ENCODE measurements around the gene NFE2L2.
"Not testable (repeated sequence)": the region's sequence is repeated elsewhere in the genome, so short reads cannot be mapped to it uniquely, and the experiment has no call there.

The NFE2L2 gene

DNA sequence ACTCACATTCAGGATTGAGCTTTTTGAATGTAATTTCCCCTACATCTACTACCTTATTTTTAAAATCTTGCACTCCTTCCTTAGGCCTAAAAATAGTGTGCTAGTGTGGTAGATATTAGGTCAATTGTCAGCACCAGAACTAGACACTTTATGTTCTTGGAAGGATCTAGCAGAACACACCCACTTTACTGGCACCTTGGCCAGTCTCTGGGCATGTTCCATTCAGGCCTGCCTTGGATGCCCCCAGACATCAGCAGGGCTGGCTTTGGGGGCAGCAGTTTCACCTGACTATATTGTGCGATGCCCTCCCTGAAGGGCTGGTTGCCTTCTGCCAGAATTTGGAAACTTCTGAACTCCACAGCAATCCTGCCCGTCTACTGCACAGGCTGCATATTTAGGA lies 15.3 kb upstream of the NFE2L2 start:
- no peak for DNase-seq (ENCODE audit: low spot score)

DNA sequence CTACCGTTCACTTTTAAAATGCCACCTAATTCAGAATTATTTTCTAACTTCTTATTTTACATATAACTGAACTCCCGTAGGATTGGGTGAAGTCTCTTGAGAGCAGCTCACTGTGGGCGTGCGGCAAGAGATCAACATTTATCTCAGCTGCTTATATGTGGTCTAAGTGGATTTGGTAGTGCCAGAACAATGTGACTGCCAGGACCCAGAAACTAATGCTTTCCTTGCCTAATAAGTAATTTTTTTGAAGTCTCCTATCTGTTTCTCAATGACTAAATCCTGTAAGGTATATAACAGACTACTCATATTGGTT lies 11.2 kb upstream of the NFE2L2 start:
- no peak for DNase-seq (ENCODE audit: low spot score)

DNA sequence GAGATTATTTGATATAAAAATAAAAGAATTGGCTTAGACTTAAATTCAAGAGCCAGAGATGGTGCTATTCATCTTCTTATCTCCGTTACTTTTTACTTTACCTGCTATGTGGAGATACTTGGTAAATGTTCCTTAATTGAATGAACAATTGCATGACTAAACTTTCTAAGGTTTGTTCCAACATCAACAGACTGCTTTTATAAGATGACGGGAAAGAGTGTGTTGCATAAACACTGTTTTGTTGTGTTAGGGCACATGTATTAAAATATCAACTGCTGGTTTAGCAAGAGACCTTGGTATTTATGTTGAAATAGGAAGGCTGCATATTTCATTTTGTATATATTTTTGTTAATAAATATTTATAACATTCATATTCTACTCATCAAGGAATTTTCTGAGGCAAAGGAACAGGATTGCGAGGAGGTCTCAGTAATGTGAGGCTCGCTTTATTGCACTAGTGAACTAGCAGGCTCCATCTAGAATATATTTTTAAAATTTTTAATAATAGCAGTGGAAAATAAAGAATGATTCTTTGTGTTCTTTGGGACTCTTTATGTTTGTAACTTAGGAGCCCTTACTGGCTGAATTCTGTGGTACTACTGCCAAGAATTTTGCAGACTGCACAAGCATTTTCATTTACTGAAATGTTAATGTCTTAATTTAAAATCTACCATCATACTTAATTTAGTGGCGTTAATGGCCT lies 10.7 kb upstream of the NFE2L2 start:
- DNase-seq (ENCODE audit: low spot score): no peak

DNA sequence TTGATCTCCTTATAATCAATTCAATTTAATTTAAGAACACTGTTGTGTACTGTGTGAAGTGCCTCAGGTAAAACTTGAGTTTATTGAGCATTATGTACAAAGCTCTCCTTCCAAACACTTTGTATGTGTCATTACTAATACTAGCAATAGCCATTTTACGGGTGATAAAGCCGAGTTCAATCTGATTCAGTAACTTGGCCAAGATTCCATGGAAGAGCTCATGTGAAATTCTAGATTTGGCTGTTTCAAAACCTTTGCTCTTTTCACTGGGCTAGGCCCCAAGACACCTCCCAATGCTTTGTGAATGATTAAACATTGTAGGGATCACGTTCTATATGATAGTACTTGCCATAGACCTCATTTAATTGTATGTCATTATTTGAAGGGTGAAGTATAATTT lies 8.9 kb upstream of the NFE2L2 start:
- no peak for DNase-seq (ENCODE audit: low spot score)

DNA sequence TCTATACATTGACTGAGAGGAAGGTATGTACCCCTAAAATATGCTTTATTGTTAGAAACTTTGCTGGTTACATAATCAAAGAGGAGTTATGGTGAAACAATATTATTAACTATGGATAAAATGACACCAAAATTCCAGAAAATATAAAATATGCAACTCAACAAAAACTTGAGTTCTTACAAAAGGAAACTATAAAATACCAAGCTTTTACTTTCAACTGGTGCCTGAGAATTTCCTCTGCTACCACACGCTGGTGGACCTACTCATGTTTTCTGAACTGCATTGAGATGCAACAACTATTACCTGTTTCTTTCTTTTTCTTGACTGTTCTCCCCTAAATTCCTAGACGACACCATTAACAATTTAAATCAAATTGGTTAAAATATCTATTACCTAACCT lies 8.2 kb upstream of the NFE2L2 start:
- no peak for DNase-seq (ENCODE audit: low spot score)

GRCh38 chr2:177271981-177272666 lies 7.6 kb upstream of the NFE2L2 start:
- DNase-seq (ENCODE audit: low spot score): no peak

- peak; percentile 49 for DNase-seq (ENCODE audit: low spot score)
Measured at GRCh38 chr2:177270531-177270930, 6.0 kb upstream of the NFE2L2 start.

GRCh38 chr2:177268901-177269300 lies 4.4 kb upstream of the NFE2L2 start:
- DNase-seq (ENCODE audit: low spot score): no peak

DNA sequence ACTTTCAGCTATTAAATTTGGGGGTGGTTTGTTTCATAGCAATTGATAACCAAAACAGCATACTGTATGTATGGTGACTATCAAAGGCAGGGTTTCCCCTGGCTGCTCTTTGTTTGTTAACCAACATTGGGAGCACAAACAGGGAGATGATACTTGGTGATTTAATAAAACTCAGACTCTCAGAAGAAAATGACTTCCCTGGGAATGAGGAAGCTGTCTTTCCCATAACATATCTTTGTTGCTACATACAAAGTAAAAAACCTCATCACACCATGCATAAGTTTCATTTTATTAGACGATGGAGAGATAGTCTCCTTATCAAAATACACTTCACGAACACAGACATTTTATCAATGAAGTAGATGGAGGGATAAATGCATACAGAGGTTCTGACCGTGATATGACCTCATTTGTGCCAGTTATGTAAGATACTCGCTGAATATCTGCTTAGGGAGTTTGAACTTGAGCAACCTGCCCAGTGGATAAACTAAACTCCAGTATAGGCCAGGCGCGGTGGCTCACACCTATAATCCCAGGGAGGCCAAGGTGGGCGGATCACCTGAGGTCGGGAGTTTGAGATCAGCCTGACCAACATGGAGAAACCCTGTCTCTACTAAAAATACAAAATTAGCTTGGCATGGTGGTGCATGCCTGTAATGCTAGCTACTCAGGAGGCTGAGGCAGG lies 3.8 kb upstream of the NFE2L2 start:
- no peak for DNase-seq (ENCODE audit: low spot score)

GRCh38 chr2:177266955-177267354 lies 2.4 kb upstream of the NFE2L2 start:
- not testable (repeated sequence) for DNase-seq (ENCODE audit: low spot score)

DNA sequence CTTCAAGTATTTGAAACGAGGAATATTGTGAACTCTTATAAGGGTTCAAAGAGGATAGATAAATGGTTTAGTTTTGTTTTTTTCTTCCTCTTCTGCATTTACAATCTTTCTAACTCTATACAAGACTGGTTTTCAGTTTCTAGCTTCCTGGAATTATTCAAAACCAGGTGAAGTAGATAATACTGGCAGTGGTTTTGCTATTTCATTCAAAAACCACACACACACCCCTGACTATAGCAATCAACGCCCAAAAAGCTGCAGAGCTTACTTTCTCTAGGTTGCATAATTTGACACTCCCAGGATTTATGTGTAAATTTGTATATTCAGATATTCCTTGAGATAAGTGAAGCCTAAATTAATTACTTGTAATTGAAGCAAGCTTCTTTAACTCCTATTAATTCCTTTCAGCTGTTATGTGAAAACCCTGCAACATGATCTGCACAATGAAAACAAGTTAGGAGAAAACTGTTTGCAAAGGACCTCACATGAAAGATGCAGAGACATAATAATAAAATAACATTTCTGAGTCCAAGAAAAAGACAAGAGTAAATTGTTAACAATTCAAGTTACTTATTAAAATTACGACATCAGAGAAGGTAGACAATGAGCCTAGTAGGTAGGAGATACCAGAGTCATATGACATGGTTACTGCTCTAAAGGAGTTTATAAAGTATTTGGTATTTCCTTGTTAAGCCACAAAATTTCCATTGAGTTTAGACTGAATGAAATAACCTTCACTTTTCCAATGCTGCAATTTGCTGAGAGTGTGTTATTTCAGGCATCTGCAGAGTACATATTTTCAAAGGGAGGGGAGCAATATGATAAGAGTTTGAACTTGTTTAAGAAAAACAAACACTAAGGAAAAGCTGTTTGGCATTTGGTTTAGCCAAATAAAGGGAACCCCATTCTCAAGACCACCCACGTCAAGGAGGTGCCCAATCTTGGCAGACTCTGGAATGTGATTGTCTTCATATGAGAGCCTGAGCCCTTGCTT lies 1.6 kb upstream of the NFE2L2 start:
- DNase-seq (ENCODE audit: low spot score): peak; percentile 91

GRCh38 chr2:177264209-177264692 lies 276 bp downstream of the NFE2L2 start:
- no peak for DNase-seq (ENCODE audit: low spot score)

DNA sequence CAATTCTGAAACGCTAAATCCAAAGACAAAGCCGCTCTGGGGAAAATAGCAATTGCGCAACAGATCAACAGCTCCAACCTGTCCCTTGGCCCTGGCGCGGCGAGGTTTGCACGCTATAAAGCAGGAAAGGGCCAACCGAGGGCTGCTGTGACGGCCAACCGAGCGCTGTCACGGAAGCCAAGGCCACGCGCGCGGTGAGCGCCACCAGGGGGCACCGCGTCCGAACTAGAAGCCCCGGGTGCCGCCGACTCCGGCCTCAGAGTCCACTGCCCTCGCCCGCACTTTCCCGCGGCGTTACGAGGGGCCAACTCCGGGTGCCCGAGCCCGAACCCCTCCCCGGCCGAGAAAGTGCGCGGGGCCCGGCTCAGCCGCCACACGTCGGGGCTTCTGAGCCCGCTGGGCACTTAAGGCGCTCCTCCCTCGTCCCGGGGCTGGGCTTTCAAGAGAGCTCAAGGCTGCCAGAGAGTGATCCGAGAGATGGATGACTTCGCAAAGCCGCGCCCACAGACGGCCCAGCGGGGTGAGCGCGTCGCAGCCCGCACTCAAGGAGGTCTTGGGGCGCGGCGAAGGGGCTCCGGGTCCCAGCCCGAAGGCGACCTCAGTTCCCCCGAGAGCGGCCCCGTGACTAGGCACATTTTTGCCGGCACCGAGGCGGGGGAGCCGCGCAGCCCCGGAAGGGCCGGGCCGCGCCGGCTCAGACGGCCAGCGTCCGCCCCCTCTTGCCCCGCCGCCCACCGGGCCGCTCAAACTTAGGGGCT lies 897 bp downstream of the NFE2L2 start:
- DNase-seq (ENCODE audit: low spot score): peak; percentile 97

DNA sequence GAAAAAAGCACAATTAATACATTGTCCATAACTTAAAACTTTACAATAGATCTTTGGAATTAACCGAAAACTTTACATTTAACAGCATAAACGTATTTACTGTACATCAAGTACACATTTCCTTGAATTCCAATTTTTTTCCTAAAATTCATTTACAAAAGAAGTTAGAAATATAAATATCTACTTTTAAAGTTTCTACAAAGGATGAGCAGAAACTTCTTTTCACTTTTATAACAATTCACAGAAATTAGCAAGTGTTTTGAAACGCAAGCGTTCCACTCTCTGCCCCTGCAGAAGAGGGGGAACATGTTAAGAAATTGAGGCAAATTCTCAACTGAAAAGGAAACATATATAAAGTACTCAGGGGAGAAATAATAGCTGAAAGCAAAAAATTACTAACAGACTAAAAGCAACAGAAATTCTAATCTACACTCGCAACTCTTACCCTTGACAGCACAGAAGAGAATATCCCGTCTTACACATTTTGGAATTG lies 1.5 kb downstream of the NFE2L2 start:
- no peak for DNase-seq (ENCODE audit: low spot score)

GRCh38 chr2:177262092-177262491 lies 2.4 kb downstream of the NFE2L2 start:
- DNase-seq (ENCODE audit: low spot score): no peak

GRCh38 chr2:177261116-177262060 lies 3.1 kb downstream of the NFE2L2 start:
- DNase-seq (ENCODE audit: low spot score): no peak

- DNase-seq (ENCODE audit: low spot score): no peak
Measured at GRCh38 chr2:177260379-177260778, 4.1 kb downstream of the NFE2L2 start.

- DNase-seq (ENCODE audit: low spot score): no peak
Measured at GRCh38 chr2:177258059-177258458, 6.5 kb downstream of the NFE2L2 start.

DNA sequence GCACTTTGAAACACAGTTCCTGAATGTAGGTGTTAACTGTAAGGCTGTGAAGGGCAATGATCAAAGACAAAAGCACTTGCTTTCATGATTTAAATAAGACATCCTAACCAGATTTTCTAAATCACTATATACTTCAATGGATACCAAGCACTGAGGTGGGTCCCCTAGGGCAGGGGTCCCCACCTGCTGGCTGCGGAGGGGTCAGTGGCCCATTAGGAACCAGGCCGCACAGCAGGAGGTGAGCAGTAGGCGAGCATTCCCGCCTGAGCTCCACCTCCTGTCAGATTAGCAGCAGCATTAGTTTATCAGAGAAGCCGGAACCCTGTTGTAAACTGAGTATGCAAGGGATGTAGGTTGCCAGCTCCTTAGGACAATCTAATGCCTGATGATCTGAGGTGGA lies 7.1 kb downstream of the NFE2L2 start:
- no peak for DNase-seq (ENCODE audit: low spot score)

- no peak for DNase-seq (ENCODE audit: low spot score)
Measured at GRCh38 chr2:177256695-177257094, 7.8 kb downstream of the NFE2L2 start.

All from kidney tubule cell (primary cell).